Activated CD4-positive, alpha-beta memory T cell treated with anti-CD3 and anti-CD28 coated beads for 36 hours (primary cell): ENCODE measurements around the gene E2F3. TPM values are rescaled to one million over a fixed set of nuclear protein-coding genes. Genes with fewer than 3 reads are reported as not detected.
"Not testable (repeated sequence)": the region's sequence is repeated elsewhere in the genome, so short reads cannot be mapped to it uniquely, and the experiment has no call there.

Source experiments
- CTCF ChIA-PET: fragments of 350-600 bp; sonication (Branson Sonifier 250); formaldehyde crosslinking; loops from one replicate; lab custom pipeline; 2021; ENCODE audit warnings: antibody characterized with exemption, inconsistent platforms; lab: Charles Lee
- POLR2A ChIA-PET: fragments of 350-600 bp; sonication (Branson Sonifier 250); formaldehyde crosslinking; loops from one replicate; lab custom pipeline; 2021; ENCODE audit warnings: antibody characterized with exemption; lab: Charles Lee
- DNase-seq: peaks from one replicate; pipeline ENCODE4 v3.0.0-alpha.2; 2020
- H3K27ac Mint-ChIP-seq: one replicate; pipeline ENCODE4 v1.8.0; 2021; ENCODE audit warnings: mixed read lengths
- H3K27me3 Mint-ChIP-seq: one replicate; pipeline ENCODE4 v1.8.0; 2021; ENCODE audit warnings: mixed read lengths
- H3K36me3 Mint-ChIP-seq: one replicate; pipeline ENCODE4 v1.8.0; 2021; ENCODE audit warnings: mixed read lengths
- H3K4me1 Mint-ChIP-seq: one replicate; pipeline ENCODE4 v1.8.0; 2021; ENCODE audit warnings: low read depth, mixed read lengths
- H3K4me3 Mint-ChIP-seq: one replicate; pipeline ENCODE4 v1.8.0; 2021; ENCODE audit warnings: mild to moderate bottlenecking, mixed read lengths
- H3K9me3 Mint-ChIP-seq: one replicate; pipeline ENCODE4 v1.8.0; 2021; ENCODE audit warnings: mixed read lengths
- intact Hi-C: fragments of 100-400 bp; cut with micrococcal nuclease; formaldehyde crosslinking; loops from one replicate; pipeline ENCODE4 v1.15.1; 2023
- total RNA-seq, 2 experiments: library from RNA; stranded (reverse); gene quantifications; one replicate each; pipeline ENCODE4 v1.2.3, GENCODE V29; 2021

Gene E2F3
- total RNA-seq, 2 experiments from 2014 or later: 17.9 to 18.2 TPM

DNA sequence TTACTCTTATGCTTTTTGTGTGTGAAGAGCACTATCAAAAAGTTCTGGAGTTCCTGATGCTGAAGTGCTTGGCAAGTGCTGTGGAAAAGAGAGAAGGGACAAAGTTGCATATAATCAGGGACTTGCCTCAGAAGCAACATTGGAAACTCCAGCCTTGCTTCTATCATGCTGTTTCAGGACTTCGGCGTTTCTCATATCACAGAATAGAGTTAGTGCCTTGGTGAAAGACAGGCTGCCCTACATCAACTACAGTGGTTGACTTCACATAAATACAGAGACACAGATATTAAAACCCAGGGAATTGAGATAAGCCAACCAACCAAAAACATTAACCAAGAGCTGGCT is 96.3 kb downstream of the E2F3 start:
- H3K9me3 Mint-ChIP-seq: no peaks in the 10 kb centered on the region
- no peak overlapping the region for H3K4me3 Mint-ChIP-seq
- no peaks in the 10 kb centered on the region for H3K36me3 Mint-ChIP-seq
- H3K4me1 Mint-ChIP-seq: no peaks in the 10 kb centered on the region
- no peak for DNase-seq
- H3K27ac Mint-ChIP-seq: no peak overlapping the region
- intact Hi-C loops: no loop called here
- ChIA-PET POLR2A (no interaction called here), CTCF (no interaction called here)
- H3K27me3 Mint-ChIP-seq: no peaks in the 10 kb centered on the region

DNA sequence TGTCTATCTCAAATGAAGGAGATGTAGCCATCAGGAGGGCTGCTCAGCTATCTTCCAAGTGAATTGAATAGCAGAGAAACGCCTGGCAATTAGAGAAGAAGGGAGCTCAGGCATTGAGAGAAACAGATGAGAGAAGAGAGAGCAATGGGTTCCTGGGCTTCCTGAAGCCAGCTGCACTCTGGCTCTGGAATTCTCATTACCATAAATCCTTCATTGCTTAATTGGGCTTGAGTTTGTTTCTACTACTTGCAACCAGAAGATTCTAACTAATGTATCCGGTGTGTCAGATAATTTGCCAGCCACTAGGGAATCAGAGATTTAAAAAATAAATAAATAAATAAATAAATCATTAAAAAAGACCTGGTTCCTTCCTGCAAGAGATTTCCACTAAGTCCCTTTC is 107.5 kb downstream of the E2F3 start:
- POLR2A ChIA-PET: no interaction called here
- CTCF ChIA-PET: interaction anchor here (1.0 to 1.6 kb wide), 2 partner anchors 9 to 19 kb away, joined by 3 to 4 read pairs; no protein-coding TSS in a partner anchor
- Mint-ChIP-seq H3K27ac (no peak overlapping the region), H3K4me3 (no peak overlapping the region), H3K9me3 (no peaks in the 10 kb centered on the region), H3K27me3 (peaks cover 9% of the 10 kb centered on the region), H3K4me1 (no peaks in the 10 kb centered on the region), H3K36me3 (no peaks in the 10 kb centered on the region)
- intact Hi-C loops: no loop called here
- no peak for DNase-seq

DNA sequence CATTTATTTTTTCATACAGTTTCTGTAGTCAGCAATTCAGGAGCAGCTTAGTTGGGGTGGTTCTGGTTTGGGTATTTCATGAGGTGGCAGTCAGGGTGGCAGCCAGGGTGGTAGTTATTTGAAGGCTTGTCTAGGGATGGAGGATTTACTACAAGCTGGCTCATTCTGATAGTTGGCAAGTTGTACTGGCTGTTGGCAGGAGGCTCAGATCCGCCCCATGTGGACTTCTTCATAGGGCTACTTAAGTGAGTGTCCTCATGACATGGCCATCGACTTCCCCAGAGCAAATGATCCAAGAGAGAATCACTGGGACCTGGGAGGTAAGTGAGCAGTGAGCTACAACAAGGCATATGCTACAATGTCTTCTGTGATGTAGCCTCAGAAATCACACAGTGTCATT is 110.2 kb downstream of the E2F3 start:
- no peak for DNase-seq
- CTCF ChIA-PET: interaction anchor here (1.6 kb wide), 1 partner anchor 16 kb away, joined by 5 read pairs; no protein-coding TSS in a partner anchor
- Mint-ChIP-seq H3K27ac (no peak overlapping the region), H3K4me3 (no peak overlapping the region), H3K36me3 (no peaks in the 10 kb centered on the region), H3K27me3 (peaks cover 9% of the 10 kb centered on the region), H3K4me1 (no peaks in the 10 kb centered on the region), H3K9me3 (no peaks in the 10 kb centered on the region)
- intact Hi-C loops: no loop called here
- POLR2A ChIA-PET: no interaction called here

DNA sequence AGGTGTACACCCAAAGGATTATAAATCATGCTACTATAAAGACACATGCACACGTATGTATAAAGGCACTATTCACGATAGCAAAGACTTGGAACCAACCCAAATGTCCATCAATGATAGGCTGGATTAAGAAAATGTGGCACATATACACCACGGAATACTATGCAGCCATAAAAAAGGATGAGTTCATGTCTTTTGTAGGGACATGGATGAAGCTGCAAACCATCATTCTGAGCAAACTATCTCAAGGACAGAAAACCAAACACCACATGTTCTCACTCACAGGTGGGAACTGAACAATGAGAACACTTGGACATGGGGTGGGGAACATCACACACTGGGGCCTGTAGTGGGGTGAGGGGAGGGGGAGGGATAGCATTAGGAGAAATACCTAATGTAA is 123.5 kb downstream of the E2F3 start:
- CTCF ChIA-PET: not testable (repeated sequence)

DNA sequence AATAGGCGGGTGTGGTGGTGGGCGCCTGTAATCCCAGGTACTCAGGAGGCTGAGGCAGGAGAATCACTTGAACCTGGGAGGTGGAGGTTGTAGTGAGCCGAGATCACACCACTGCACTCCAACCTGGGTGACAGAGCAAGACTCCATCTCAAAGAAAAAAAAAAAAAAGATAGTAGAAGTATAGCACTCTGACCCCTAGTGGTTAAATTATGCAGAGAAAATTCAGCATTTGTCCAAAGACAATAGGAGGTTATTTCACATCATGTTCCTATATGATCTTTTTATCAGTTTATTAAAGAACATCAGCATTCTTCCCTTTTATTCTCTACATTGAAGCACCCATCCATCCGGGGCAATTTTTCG is 127.4 kb downstream of the E2F3 start:
- H3K27me3 Mint-ChIP-seq, POLR2A ChIA-PET, H3K9me3 Mint-ChIP-seq, H3K36me3 Mint-ChIP-seq, H3K4me3 Mint-ChIP-seq: not testable (repeated sequence)
- CTCF ChIA-PET: interaction anchor here (1.0 to 2.9 kb wide), 14 partner anchors 9 to 436 kb away, joined by 3 to 39 read pairs (median 9); no protein-coding TSS in a partner anchor
- Mint-ChIP-seq H3K4me1 (peaks cover 13% of the 10 kb centered on the region), H3K27ac (peak overlapping the region; percentile 36)
- peak; percentile 18 for DNase-seq
- intact Hi-C loops: loop anchor here (1.0 to 2.0 kb wide), 2 partner anchors 125 to 436 kb away; no protein-coding TSS in a partner anchor

More for the DNA sequence above, 123.5 kb downstream of the E2F3 start:
- DNase-seq, H3K36me3 Mint-ChIP-seq, H3K4me1 Mint-ChIP-seq, H3K4me3 Mint-ChIP-seq, H3K27ac Mint-ChIP-seq, POLR2A ChIA-PET, H3K27me3 Mint-ChIP-seq, H3K9me3 Mint-ChIP-seq, intact Hi-C loops: not testable (repeated sequence)

DNA sequence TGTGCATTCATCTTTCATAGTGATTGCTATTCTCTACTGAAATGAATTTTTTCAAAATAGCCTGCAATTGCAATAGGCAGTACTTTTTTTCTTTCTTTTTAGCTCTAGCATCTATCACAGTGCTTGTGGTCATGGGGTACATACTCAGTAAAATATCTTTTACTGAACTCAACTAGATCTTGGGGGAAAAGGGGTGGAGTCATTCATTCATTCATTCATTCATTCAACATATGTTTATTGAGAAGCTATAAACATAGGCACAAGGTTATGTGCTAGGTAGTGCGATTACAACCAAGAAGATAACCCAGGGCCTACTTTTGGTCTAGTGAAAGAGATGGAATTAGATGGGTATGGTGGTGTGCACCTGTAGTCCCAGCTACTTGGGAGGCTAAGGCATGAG is 131.2 kb downstream of the E2F3 start:
- H3K9me3 Mint-ChIP-seq: no peaks in the 10 kb centered on the region
- POLR2A ChIA-PET: interaction anchor here (1.1 kb wide), 1 partner anchor 130 kb away, joined by 5 read pairs; no protein-coding TSS in a partner anchor
- no peak for DNase-seq
- H3K27me3 Mint-ChIP-seq: peaks cover 3% of the 10 kb centered on the region
- H3K27ac Mint-ChIP-seq: no peak overlapping the region
- H3K4me3 Mint-ChIP-seq: no peak overlapping the region
- H3K4me1 Mint-ChIP-seq: peaks cover 30% of the 10 kb centered on the region
- peaks cover 9% of the 10 kb centered on the region for H3K36me3 Mint-ChIP-seq
- intact Hi-C loops: no loop called here
- CTCF ChIA-PET: interaction anchor here (1.4 to 3.8 kb wide), 3 partner anchors 129 to 440 kb away, joined by 4 to 19 read pairs (median 11); no protein-coding TSS in a partner anchor

DNA sequence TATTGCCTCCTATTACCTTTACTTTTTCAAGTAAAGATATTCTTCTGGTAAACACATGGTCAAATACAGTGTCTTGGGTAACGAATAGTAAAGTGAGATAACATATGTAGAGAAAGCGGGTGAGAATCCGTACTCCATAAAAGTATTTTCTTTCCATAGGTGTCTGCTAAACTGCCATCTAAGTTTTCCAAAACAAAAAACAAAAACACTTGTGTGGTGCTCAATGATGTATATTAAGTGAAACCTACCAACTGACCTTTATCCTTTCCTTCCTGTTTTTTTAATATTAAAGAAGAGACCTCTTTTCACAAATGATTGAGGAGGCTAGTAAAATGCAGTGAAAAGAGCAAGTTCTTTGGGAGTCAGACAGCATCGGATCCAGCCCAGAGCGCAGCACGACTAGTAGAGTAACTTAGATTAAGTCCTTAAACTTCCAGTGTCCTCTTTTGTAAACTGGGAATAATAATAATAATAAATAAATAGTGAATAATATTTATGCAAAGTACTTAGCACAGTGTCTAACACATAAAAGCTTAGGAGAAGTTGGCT is 132.1 kb downstream of the E2F3 start:
- Mint-ChIP-seq H3K4me1 (peaks cover 34% of the 10 kb centered on the region), H3K36me3 (peaks cover 13% of the 10 kb centered on the region), H3K27me3 (peaks cover 3% of the 10 kb centered on the region), H3K4me3 (peak overlapping the region; percentile 99), H3K9me3 (no peaks in the 10 kb centered on the region), H3K27ac (peak overlapping the region; percentile 68)
- ChIA-PET POLR2A (interaction anchor here (0.6 to 1.4 kb wide), 7 partner anchors 12 to 329 kb away, joined by 3 to 6 read pairs (median 4); no protein-coding TSS in a partner anchor), CTCF (interaction anchor here (0.6 to 3.8 kb wide), 3 partner anchors 130 to 565 kb away, joined by 3 to 19 read pairs (median 11); no protein-coding TSS in a partner anchor)
- DNase-seq: peak; percentile 12
- intact Hi-C loops: loop anchor here (1.0 to 2.0 kb wide), 3 partner anchors 9 to 321 kb away; partner anchors contain the start of genes E2F3 and MBOAT1

DNA sequence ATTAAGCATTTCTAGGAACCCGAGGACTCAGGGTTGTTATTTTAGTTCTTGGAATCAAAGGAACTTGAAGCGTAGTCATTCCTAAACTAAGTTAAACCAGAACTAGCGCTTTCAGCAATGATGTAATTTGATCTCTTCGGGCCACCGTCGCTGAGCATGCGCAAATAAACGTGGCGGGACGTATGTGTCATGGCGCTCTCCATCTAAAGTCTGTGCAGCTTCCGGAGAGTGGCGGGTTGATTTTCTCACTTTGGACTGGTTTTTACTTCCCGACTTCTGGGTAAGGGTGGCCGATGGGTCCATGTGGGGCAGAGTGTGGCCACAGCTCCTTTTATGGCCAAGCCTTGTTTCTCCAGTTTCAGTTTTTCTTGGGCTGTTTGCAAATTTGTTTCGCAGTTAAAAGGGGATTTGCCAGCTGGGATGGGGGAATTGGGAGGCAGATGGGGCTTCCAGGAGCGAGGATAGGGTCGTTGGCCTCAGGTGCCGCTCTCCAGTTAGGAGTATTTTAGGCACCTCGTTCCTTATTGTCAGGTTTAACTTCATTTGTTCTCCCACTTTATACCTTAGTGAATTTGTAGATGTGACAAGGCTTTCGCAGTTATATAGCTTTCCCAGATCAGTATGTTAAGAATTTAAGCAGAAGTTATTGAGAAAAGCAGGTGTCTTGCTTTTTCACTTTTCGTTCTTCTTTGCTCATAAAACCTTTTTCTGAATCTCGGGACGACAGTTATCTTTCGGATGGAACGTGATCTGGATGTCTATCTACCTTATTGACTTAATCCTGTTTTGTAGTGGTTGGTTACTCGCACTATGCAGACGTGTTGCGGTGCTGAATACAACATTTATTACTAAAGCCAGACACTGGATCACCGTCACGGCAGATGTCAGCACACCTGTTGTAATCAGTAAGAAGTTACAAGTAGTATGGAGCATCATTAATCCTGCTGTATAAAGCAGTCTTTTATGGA is 132.9 kb downstream of the E2F3 start, which contains the start of gene CDKAL1:
CDKAL1 (plus strand) TSS at position 163 of the 968 bp plus-strand sequence. CDS start 11,894 bp downstream, outside the sequence.
- peak within 1 kb of the TSS; percentile 97 for H3K27ac Mint-ChIP-seq
- peak within 1 kb of the TSS; percentile 99 for H3K4me3 Mint-ChIP-seq
- peaks cover 13% of the 10 kb centered on the region for H3K36me3 Mint-ChIP-seq
- intact Hi-C loops: loop anchor here (1.0 to 2.0 kb wide), 3 partner anchors 9 to 322 kb away; partner anchors contain the start of genes E2F3 and MBOAT1
- ChIA-PET POLR2A (interaction anchor here (0.6 to 1.4 kb wide), 6 partner anchors 11 to 330 kb away, joined by 3 to 6 read pairs (median 4); no protein-coding TSS in a partner anchor), CTCF (interaction anchor here (0.6 to 3.8 kb wide), 4 partner anchors 131 to 564 kb away, joined by 3 to 19 read pairs (median 7); no protein-coding TSS in a partner anchor)
- H3K9me3 Mint-ChIP-seq: no peaks in the 10 kb centered on the region
- peaks cover 34% of the 10 kb centered on the region for H3K4me1 Mint-ChIP-seq
- DNase-seq: peak; percentile 96
- peaks cover 3% of the 10 kb centered on the region for H3K27me3 Mint-ChIP-seq

DNA sequence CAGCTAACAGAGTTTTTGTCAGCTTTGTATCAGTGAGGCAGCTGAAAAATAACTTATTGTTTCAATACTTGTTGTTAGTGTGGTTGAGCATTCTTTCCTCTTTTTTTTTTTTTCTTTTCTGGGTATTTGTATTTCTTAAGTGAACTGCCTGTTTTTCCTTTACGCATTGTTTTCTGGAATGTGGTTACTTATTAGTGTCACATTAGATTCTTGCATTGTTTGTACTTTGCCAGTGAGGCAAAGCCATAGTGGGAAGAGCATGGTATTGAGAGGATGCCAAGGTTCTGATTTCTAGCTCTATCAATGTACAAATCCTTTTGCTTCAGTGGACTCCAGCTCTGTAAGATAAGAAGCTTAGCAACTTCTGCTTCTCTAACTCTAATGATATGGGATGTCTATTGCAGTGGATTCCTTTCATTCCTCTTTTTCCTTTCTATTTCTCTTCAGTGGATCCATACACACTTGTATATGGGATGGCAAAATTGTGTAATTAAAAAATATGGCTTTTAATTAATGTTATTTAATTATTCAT is 136.5 kb downstream of the E2F3 start:
- peaks cover 28% of the 10 kb centered on the region for H3K36me3 Mint-ChIP-seq
- ChIA-PET POLR2A (interaction anchor here (0.8 kb wide), 1 partner anchor 60 kb away, joined by 3 read pairs; no protein-coding TSS in a partner anchor), CTCF (interaction anchor here (1.2 to 1.7 kb wide), 3 partner anchors 8 to 134 kb away, joined by 4 to 8 read pairs (median 5); no protein-coding TSS in a partner anchor)
- no peak overlapping the region for H3K4me3 Mint-ChIP-seq
- no peak for DNase-seq
- peaks cover 2% of the 10 kb centered on the region for H3K27me3 Mint-ChIP-seq
- no peaks in the 10 kb centered on the region for H3K9me3 Mint-ChIP-seq
- intact Hi-C loops: no loop called here
- H3K4me1 Mint-ChIP-seq: peaks cover 55% of the 10 kb centered on the region
- no peak overlapping the region for H3K27ac Mint-ChIP-seq

DNA sequence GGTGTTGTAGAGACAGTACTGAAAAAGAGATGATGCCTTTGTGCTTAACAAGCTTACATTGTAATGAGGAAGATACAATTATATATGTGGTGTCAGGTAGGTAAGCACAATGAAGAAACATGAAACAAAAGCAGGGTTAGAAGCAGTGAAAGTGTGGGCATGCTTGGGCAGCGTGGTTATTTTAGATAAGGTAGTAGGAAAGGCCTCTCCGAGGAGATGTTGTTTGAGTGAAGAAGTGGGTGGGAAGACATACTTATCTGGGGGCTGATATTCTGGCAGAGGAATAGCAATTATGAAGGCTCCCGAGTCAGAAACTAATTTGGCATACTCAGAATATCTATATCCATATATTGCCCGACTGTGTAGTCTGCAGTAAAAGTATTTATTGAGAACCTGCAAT is 137.2 kb downstream of the E2F3 start:
- peaks cover 56% of the 10 kb centered on the region for H3K4me1 Mint-ChIP-seq
- no peak overlapping the region for H3K27ac Mint-ChIP-seq
- H3K36me3 Mint-ChIP-seq: peaks cover 28% of the 10 kb centered on the region
- no peak for DNase-seq
- H3K27me3 Mint-ChIP-seq: peaks cover 2% of the 10 kb centered on the region
- H3K9me3 Mint-ChIP-seq: no peaks in the 10 kb centered on the region
- ChIA-PET CTCF (interaction anchor here (1.5 to 1.7 kb wide), 2 partner anchors 9 to 11 kb away, joined by 5 to 8 read pairs; no protein-coding TSS in a partner anchor), POLR2A (no interaction called here)
- H3K4me3 Mint-ChIP-seq: no peak overlapping the region
- intact Hi-C loops: no loop called here

DNA sequence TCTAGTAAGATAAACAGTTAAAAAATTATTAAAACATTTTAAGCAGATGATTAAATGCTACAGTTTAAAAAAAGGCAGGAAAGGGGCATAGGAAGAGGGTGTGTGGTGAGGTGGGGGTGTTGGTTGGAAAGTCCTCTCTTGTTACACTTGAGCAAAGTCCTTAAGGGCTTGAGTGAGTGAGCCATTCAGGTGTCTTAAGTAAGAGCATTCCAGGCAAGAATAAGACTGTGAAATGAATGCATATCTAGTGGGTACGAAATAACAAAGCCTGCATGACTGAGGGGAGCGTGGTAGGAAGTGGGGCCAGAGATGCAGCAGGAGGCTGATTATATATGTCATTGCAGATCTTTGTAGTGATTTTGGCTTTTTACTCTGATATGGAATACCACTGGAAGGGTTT is 137.7 kb downstream of the E2F3 start:
- ChIA-PET CTCF (interaction anchor here (1.5 kb wide), 1 partner anchor 10 kb away, joined by 5 read pairs; no protein-coding TSS in a partner anchor), POLR2A (no interaction called here)
- DNase-seq: no peak
- intact Hi-C loops: no loop called here
- Mint-ChIP-seq H3K9me3 (no peaks in the 10 kb centered on the region), H3K4me3 (no peak overlapping the region), H3K36me3 (peaks cover 26% of the 10 kb centered on the region), H3K27me3 (no peaks in the 10 kb centered on the region), H3K27ac (no peak overlapping the region), H3K4me1 (peaks cover 59% of the 10 kb centered on the region)
